Nephron (organoid): Measurements from ENCODE around the gene DENR.
"Not testable (repeated sequence)": the region's sequence is repeated elsewhere in the genome, so short reads cannot be mapped to it uniquely, and the experiment has no call there.

ENCODE experiments used
- H3K27ac Mint-ChIP-seq, 3 experiments: 2 replicates each; pipeline ENCODE4 v1.8.0; 2020; ENCODE audit warnings: mixed read lengths in 3 of 3, mild to moderate bottlenecking in 2 of 3, moderate library complexity in 1 of 3
- H3K27me3 Mint-ChIP-seq: 2 replicates; pipeline ENCODE4 v1.8.0; 2021; ENCODE audit warnings: low read depth, mild to moderate bottlenecking, moderate library complexity, mixed read lengths
- H3K36me3 Mint-ChIP-seq: 2 replicates; pipeline ENCODE4 v1.8.0; 2020; ENCODE audit warnings: low read depth, mixed read lengths
- H3K4me1 Mint-ChIP-seq: 2 replicates; pipeline ENCODE4 v1.8.0; 2020; ENCODE audit warnings: mixed read lengths
- H3K4me3 Mint-ChIP-seq, 3 experiments: 2 replicates each; pipeline ENCODE4 v1.8.0; 2020; ENCODE audit warnings: mild to moderate bottlenecking in 3 of 3, mixed read lengths in 3 of 3, moderate library complexity in 2 of 3
- H3K9me3 Mint-ChIP-seq: 2 replicates; pipeline ENCODE4 v1.8.0; 2020; ENCODE audit warnings: mixed read lengths
- CTCF ChIP-seq, 3 experiments: fragments of 200-600 bp; sonication (generic); IDR thresholded peaks; one replicate each; pipeline ENCODE4 v1.5.0; 2021; ENCODE audit warnings: antibody characterized with exemption in 3 of 3; ENCODE audit not compliant: unreplicated experiment in 3 of 3

DENR gene

GRCh38 chr12:122740351-122740750 lies 12.3 kb upstream of the DENR start:
- Mint-ChIP-seq H3K27me3 (no peaks in the 10 kb centered on the region), H3K4me1 (no peaks in the 10 kb centered on the region), H3K4me3 (no peak overlapping the region), H3K9me3 (no peaks in the 10 kb centered on the region), H3K36me3 (no peaks in the 10 kb centered on the region), H3K27ac (no peak overlapping the region)
- no peak for TF ChIP-seq CTCF (IDR thresholded peaks at IDR 0.05; ENCODE audit: unreplicated experiment in 3 of 3)

DNA sequence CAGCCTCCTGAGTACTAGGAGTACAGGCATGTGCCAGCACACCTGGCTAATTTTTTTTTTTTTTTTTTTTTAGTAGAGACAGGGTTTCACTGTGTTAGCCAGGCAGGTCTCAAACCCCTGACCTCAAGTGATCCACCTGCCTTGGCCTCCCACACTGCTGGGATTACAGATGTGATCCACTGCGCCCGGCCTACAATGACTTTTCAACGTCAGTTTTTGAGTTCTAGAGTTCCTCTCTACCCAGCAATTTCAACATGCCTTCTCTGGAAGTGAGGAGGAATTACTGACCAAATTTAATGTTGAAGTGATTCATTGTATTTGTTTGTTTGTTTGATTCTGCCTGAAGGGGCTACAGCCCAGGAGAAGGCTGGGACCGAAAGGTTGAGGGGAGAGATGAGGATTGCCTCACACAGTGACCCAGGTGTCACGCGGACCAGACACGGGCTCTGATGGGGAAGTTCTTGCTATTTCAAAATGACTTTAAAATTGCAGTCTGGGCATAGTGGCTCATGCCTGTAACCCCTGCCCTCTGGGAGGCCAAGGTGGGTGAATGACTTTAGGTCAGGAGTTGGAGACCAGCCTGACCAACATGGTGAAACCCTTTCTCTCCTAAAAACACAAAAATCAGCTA lies 8.6 kb upstream of the DENR start:
- H3K4me3 Mint-ChIP-seq: no peak overlapping the region
- H3K27ac Mint-ChIP-seq: no peak overlapping the region
- H3K27me3 Mint-ChIP-seq: no peaks in the 10 kb centered on the region
- H3K36me3 Mint-ChIP-seq: no peaks in the 10 kb centered on the region
- H3K4me1 Mint-ChIP-seq: no peaks in the 10 kb centered on the region
- no peak for TF ChIP-seq CTCF (IDR thresholded peaks at IDR 0.05; ENCODE audit: unreplicated experiment in 3 of 3)
- H3K9me3 Mint-ChIP-seq: no peaks in the 10 kb centered on the region

DNA sequence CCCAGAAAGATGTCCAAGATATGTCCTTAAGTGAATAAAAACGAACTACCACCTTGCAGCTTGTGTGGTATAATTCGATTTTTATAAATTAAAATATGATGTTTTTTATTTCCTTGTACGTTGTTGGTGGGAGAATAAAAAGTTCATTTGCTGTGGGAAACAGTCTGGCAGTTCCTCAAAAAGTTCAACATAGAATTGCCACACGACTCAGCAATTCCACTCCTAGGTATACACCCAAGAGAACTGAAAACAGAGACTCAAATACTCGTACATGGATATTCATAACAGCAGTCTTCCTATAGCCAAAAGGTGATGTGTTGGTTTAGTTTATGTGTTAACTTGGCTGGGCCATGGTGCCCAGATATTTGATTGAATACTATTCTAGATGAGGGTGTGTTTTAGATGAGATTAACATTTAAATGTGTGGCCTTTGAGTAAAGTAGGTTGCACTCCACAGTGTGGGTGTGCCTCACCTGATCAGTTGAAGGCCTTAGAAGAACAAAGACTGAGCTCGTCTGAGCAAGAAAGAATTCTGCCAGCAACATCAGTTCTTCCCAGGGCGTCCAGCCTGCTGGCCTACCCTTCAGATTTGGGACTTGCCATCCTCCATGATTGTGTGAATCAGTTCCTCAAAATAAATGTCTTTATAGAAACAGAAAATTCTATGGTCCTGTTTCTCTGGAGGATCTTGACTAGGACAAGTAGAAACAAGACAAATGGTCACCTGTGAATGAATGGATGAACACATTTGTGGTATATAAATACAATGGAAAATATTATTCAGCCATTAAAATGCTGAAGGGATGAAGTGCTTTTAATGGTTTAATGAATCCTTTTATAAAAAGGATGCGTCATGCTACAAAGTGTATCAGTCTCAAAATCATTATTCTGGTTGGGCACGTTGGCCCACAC lies 5.1 kb upstream of the DENR start:
- Mint-ChIP-seq H3K4me1 (peaks cover 9% of the 10 kb centered on the region), H3K27ac (no peak overlapping the region), H3K9me3 (no peaks in the 10 kb centered on the region), H3K4me3 (no peak overlapping the region), H3K36me3 (no peaks in the 10 kb centered on the region), H3K27me3 (no peaks in the 10 kb centered on the region)
- TF ChIP-seq CTCF (IDR thresholded peaks at IDR 0.05; ENCODE audit: unreplicated experiment in 3 of 3): no peak

GRCh38 chr12:122749569-122750332 lies 2.9 kb upstream of the DENR start:
- Mint-ChIP-seq H3K4me1 (peaks cover 23% of the 10 kb centered on the region), H3K36me3 (peaks cover 11% of the 10 kb centered on the region), H3K27me3 (no peaks in the 10 kb centered on the region), H3K9me3 (no peaks in the 10 kb centered on the region), H3K27ac (peak overlapping the region in 2 of 3 experiments; percentile 29 to 37), H3K4me3 (peak overlapping the region; percentile 32 to 69 (median 54))
- no peak for TF ChIP-seq CTCF (IDR thresholded peaks at IDR 0.05; ENCODE audit: unreplicated experiment in 3 of 3)

- peak overlapping the region; percentile 92 to 96 (median 93) for H3K4me3 Mint-ChIP-seq
- peak overlapping the region; percentile 92 to 97 (median 96) for H3K27ac Mint-ChIP-seq
- H3K36me3 Mint-ChIP-seq: peaks cover 20% of the 10 kb centered on the region
- H3K4me1 Mint-ChIP-seq: peaks cover 23% of the 10 kb centered on the region
- not testable (repeated sequence) for H3K27me3 Mint-ChIP-seq, H3K9me3 Mint-ChIP-seq
Measured at GRCh38 chr12:122750781-122751515, 1.7 kb upstream of the DENR start.
